ENCODE data around the gene MMP7. TPM values are rescaled to one million over a fixed set of nuclear protein-coding genes. Genes with fewer than 3 reads are reported as not detected.

Gene MMP7
- polyA plus RNA-seq, 4 donors = 23.2 to 30.9 (median 26.2) TPM

Other genes with a start within 250 kb of the MMP7 start
- gene BIRC3, start 213.3 kb downstream of the MMP7 start, polyA plus RNA-seq (ENCODE audit: insufficient read length in 4 of 4) = 1 to 10 TPM; 1.2 to 1.7 (median 1.5) TPM
- gene BIRC2, start 183.5 kb downstream of the MMP7 start, polyA plus RNA-seq (ENCODE audit: insufficient read length in 4 of 4) = 100 to 1,000 TPM in 1 of 4 donors, 10 to 100 TPM in 3; 79.8 to 102 (median 92.9) TPM
- 100 to 1,000 TPM; 274 to 353 (median 340) TPM for gene TMEM123, start 78.0 kb downstream of the MMP7 start, polyA plus RNA-seq (ENCODE audit: insufficient read length in 4 of 4)
- not detected for gene MMP20, start 94.6 kb upstream of the MMP7 start, polyA plus RNA-seq (ENCODE audit: insufficient read length in 4 of 4)
- not detected for gene MMP27, start 175.0 kb upstream of the MMP7 start, polyA plus RNA-seq (ENCODE audit: insufficient read length in 4 of 4)
- gene MMP8, start 194.2 kb upstream of the MMP7 start, polyA plus RNA-seq (ENCODE audit: insufficient read length in 4 of 4) = under 1 TPM in 1 of 4 donors, not detected in 3; 0.05 TPM
- gene MMP10, start 249.9 kb upstream of the MMP7 start, polyA plus RNA-seq (ENCODE audit: insufficient read length in 4 of 4) = under 1 TPM in 3 of 4 donors, not detected in 1; 0.11 to 0.14 (median 0.12) TPM

Data from right renal pelvis (tissue), 4 donors.